Measurements from ENCODE around the gene TXNRD1. TPM values are rescaled to one million over a fixed set of nuclear protein-coding genes. Genes with fewer than 3 reads are reported as not detected.

TXNRD1 gene
- total RNA-seq, 2 donors from 2014 or later: 87.6 to 115 TPM

DNA sequence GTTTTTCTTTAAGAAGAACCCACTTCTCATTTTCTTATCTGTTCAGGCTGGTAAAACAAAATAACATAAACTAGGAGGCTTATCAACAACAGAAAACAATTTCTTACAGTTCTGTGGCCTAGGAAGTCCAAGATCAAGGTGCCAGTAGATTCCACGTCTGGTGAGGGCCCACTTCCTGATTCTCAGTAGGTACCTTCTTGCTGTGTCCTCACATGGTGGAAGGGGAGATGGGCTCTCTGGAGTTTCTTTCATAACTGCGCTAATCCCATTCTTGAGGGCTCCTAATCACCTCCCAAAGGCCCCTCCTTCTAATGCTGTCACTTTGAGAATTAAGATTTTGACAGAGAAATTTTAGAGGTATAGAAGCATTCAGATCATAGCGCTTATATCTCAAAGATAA, 33.4 kb downstream of the TXNRD1 start:
- Histone ChIP-seq H3K9me3 (no peaks in the 10 kb centered on the region), H3K4me1 (replicated peaks) (no peaks in the 10 kb centered on the region), H3K27me3 (replicated peaks; ENCODE audit: insufficient read depth) (no peaks in the 10 kb centered on the region), H3K4me3 (no peak overlapping the region), H3K36me3 (no peaks in the 10 kb centered on the region), H3K27ac (no peak overlapping the region)
- no peak for DNase-seq (ENCODE audit: low spot score)
- 97% methylated on average over 3 of the region's 3 CpGs for WGBS
- TF ChIP-seq POLR2AphosphoS5 (IDR thresholded peaks at IDR 0.05) (no peak), POLR2A (IDR thresholded peaks at IDR 0.05) (no peak)
- TF ChIP-seq, protein P1, sequence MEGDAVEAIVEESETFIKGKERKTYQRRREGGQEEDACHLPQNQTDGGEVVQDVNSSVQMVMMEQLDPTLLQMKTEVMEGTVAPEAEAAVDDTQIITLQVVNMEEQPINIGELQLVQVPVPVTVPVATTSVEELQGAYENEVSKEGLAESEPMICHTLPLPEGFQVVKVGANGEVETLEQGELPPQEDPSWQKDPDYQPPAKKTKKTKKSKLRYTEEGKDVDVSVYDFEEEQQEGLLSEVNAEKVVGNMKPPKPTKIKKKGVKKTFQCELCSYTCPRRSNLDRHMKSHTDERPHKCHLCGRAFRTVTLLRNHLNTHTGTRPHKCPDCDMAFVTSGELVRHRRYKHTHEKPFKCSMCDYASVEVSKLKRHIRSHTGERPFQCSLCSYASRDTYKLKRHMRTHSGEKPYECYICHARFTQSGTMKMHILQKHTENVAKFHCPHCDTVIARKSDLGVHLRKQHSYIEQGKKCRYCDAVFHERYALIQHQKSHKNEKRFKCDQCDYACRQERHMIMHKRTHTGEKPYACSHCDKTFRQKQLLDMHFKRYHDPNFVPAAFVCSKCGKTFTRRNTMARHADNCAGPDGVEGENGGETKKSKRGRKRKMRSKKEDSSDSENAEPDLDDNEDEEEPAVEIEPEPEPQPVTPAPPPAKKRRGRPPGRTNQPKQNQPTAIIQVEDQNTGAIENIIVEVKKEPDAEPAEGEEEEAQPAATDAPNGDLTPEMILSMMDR (IDR thresholded peaks at IDR 0.05): no peak
- intact Hi-C loops (cut with DNase I): no loop called here

DNA sequence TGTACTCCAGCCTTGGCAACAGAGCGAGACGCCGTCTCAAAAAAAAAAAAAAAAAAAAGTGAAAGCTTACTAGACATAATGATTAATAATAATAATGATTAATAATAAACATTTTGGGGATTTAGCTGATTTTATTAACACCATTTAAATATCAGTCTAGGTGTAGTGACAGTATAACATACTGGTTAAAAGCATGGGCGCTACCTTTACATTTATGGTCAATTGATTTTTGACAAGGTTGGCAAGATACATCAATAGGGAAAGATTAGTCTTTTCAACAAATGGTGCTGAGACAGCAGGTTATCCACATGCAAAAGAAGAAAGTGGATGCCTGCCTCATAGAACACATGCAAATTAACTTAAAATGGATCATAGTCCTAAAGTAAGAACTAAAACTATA, 34.3 kb downstream of the TXNRD1 start:
- TF ChIP-seq POLR2A (IDR thresholded peaks at IDR 0.05): no peak
- TF ChIP-seq, protein P1 (IDR thresholded peaks at IDR 0.05): no peak
- TF ChIP-seq POLR2AphosphoS5 (IDR thresholded peaks at IDR 0.05): no peak
- intact Hi-C loops (cut with DNase I): no loop called here
- Histone ChIP-seq H3K9me3 (no peaks in the 10 kb centered on the region), H3K4me3 (no peak overlapping the region), H3K27me3 (replicated peaks; ENCODE audit: insufficient read depth) (no peaks in the 10 kb centered on the region), H3K27ac (no peak overlapping the region), H3K36me3 (no peaks in the 10 kb centered on the region), H3K4me1 (replicated peaks) (no peaks in the 10 kb centered on the region)
- DNase-seq (ENCODE audit: low spot score): no peak
- 95% methylated on average over 4 of the region's 4 CpGs for WGBS

DNA sequence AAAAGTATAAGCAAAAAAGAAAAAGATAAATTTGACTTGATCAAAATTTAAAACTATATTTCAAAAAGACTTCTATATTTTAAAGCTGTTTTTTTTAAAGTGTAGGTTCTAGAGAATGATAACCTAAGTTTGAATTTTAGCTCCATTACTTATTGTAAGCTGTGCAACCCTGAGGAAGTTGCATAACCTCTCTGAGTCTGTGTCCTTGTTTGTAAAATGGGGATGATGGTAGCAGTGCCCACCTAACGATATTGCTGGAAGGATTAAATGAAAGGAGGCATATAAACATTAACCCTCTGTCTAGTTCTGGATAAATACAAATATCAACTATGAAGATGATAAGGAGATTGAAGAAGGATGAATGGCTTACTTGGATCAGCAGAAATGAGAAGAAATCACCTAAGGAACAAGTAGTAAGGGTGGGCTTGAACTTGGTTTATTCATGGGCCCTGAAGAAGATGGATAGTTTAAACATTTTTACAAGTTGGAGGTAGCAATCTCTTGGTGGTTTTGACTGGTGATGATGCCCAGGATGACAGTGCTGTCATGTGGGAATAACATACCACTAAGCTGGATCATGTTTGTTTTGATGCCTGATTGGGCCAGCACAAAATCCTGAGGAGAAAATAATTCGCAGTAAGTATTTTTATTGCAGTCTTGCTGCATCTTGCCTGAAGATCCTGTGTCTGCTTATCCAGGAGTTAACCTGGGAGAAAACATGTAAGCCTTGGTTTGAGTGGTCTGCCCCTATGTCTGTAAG, 35.0 kb downstream of the TXNRD1 start:
- no peaks in the 10 kb centered on the region for H3K9me3 ChIP-seq
- intact Hi-C loops (cut with DNase I): no loop called here
- no peaks in the 10 kb centered on the region for H3K4me1 ChIP-seq (replicated peaks)
- TF ChIP-seq, protein P1 (IDR thresholded peaks at IDR 0.05): no peak
- TF ChIP-seq POLR2A (IDR thresholded peaks at IDR 0.05) (no peak), POLR2AphosphoS5 (IDR thresholded peaks at IDR 0.05) (no peak)
- H3K4me3 ChIP-seq: no peak overlapping the region
- no peak overlapping the region for H3K27ac ChIP-seq
- WGBS: 61% methylated on average over 2 of the region's 2 CpGs
- no peaks in the 10 kb centered on the region for H3K36me3 ChIP-seq
- no peak for DNase-seq (ENCODE audit: low spot score)
- no peaks in the 10 kb centered on the region for H3K27me3 ChIP-seq (replicated peaks; ENCODE audit: insufficient read depth)

DNA sequence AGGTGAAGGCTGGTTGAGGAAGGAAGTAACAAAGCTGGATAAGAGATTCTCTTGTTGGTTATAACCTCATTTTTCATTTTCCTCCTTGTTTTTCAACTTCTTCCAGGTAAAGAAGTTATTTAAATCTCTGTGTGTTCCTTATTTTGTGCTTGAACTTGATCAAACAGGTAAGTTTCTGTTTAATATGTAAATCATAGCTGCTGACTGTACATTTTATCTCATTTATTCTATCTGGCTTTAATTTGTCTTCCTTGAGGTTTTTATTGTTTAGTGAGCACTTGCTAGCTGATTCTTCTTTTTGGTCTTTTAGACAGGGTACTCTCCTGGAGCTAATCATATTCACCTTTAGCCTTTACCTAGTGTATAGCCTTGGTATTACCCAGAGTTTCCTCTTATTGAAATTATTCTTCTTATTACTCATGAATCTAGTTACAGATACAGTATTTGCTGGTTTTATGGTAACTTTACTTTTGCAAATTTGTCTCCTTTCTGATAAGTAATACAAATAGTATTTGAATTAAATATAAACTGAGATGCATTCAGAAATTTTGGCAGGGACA, 42.4 kb downstream of the TXNRD1 start:
- Histone ChIP-seq H3K4me1 (replicated peaks) (no peaks in the 10 kb centered on the region), H3K27ac (no peak overlapping the region), H3K9me3 (no peaks in the 10 kb centered on the region), H3K27me3 (replicated peaks; ENCODE audit: insufficient read depth) (no peaks in the 10 kb centered on the region), H3K36me3 (no peaks in the 10 kb centered on the region), H3K4me3 (no peak overlapping the region)
- intact Hi-C loops (cut with DNase I): no loop called here
- TF ChIP-seq, protein P1 (IDR thresholded peaks at IDR 0.05): no peak
- TF ChIP-seq POLR2A (IDR thresholded peaks at IDR 0.05) (no peak), POLR2AphosphoS5 (IDR thresholded peaks at IDR 0.05) (no peak)
- DNase-seq (ENCODE audit: low spot score): no peak

Measured in prostate gland (tissue), 2 donors.